HG03095 (cell line): ENCODE measurements around the gene APOM.
A peak's percentile ranks its signal among the peaks of the same experiment; 100 is the strongest.

Experiments used
- ATAC-seq: cut with Tn5 transposase; IDR thresholded peaks from one replicate; pipeline ENCODE4 v1.9.1; 2021; ENCODE audit warnings: moderate library complexity; ENCODE audit not compliant: unreplicated experiment

Gene APOM

DNA sequence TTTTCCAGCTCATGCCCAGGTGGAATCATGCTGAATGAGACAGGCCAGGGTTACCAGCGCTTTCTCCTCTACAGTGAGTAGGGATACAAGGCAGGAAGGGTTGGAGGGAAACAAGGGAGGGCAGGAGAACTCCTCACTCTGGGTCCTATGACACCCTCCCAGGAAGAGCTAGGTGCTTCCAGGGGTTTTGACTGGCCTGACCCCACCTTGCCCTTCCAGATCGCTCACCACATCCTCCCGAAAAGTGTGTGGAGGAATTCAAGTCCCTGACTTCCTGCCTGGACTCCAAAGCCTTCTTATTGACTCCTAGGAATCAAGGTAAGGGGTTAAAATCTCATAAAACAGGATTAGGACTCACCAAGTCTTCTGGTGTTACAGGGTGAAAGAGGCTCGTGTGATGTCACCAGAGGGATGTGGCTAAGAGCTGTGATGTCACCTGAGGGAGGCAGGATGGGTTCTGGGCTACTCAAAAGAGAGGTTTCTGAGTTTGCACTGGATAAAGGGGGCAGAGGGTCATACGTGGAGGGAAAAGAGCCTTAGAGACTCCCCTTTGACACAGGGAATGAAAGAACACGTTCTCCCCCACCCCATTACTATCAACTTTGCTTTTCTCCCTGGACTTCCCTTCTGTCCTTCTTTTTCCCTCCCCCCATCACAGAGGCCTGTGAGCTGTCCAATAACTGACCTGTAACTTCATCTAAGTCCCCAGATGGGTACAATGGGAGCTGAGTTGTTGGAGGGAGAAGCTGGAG is 1.9 kb downstream of the APOM start:
- ATAC-seq: no peak

GRCh38 chr6:31658158-31658688 is 2.5 kb downstream of the APOM start:
- ATAC-seq: no peak

DNA sequence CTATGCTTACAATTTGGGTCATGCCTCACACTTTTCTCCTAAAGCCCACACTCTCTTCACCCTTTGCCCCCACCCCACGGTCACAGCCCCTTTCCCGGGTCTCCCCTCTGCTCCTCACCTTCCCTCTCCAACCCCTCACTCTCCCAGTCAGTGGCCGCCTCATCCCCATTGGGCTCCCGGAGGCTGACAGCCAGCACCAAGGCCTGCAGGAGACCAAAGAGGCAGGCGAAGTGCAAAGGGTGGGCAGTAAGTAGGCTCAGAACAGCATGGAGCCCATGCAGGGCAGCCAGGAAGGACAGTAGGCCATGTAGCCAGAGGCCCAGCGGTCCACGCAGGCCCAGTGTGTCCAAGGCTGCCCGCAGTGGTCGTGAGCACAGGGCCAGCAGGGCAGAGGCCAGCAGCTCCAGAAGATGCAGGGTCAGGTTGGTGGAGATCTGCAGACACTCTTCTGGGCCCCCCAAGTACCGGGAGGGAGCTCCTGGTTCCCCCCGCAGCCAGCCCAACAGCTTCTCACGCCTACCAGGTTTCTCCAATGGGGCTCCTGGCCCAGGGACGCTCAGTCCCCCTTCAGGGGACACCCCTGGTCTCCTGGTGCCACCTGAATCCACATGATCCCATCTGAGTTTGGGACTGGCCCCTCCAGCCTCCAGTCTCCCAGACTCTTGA is 3.4 kb downstream of the APOM start:
- ATAC-seq: no peak

GRCh38 chr6:31659649-31660380 is 4.1 kb downstream of the APOM start:
- no peak for ATAC-seq

GRCh38 chr6:31660381-31661261 is 4.9 kb downstream of the APOM start, which contains the start of gene C6orf47:
C6orf47 (minus strand) TSS chr6:31660778; CDS start chr6:31659947, 831 bp downstream.
- peak; percentile 45 for ATAC-seq

GRCh38 chr6:31661262-31662123 is 5.8 kb downstream of the APOM start:
- ATAC-seq: no peak

GRCh38 chr6:31662124-31662723 is 6.5 kb downstream of the APOM start:
- no peak for ATAC-seq

GRCh38 chr6:31663126-31663960 is 7.6 kb downstream of the APOM start:
- ATAC-seq: no peak

DNA sequence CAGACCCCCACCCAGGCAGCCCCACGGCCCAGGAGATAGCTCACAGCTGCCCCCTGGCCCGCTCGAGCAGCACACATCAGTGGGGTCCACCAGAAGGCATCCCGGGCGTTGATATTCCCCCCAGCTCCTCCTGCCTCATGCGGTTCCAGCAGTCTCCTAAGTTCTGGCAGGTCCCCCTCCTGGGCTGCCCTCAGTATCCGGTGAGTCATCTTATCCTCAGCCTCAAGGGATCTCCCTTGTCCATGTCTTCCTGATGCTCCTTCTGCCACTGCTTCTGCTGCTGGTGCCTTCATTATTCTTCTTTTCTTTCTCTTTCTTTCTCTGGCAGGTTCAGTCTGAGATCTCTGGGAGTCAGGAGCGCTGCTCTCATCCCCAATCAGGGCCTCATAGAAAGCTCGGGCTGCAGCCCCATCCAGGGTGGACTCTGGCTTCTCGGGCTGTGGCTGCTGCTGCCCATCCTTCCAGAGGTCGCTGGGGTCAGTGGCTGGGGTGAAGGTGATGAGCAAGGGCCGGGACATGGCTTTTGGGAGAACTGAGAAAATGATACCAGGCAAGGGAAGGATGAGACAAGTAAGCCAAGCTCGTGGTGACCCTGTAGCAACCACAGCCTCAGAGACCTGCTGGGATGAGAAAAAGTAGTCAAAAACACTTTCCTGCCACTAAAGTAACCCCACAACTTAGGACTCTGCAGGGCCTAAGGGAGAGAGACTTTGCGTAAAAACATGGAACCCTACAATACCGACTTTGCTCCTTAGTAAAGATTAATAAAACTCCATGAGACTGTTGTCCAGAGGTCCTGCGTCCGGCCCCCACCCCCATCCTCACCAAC is 8.5 kb downstream of the APOM start:
- no peak for ATAC-seq

DNA sequence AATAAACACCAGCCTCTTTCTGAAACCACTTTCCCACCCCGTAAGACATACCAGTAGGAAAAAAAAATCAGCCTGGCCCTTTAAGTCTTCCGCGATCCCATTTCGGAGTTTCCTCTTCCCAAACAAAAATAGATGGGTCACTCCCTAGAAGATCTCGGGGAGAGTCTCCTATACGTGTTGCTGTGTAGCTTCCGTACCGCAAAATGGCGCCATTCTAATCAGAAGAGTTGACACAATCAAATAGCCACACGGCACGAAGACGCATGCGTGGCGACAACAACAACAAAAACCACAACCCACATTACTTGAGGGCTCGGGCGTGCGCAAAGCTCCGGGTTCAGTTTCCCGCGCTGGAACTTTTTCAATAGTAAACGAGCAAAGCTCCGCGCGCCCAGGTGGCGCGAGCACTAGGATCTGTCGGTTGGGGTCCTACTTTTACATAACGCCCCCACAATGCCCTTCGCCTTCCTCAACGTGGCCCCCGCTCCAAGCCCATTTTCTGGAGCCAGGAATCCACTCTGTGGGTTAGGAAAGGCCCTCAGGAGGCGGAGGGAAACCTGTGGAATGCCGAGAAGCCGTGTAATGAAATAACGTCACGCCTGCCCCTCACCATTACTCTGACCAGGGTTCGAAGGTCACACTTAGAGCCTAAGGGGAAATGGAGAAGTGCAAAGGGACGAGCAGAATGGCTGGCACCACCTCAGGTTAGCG is 9.3 kb downstream of the APOM start, which contains the start of gene GPANK1:
Gene GPANK1 (minus strand): TSS at position 208 of the 711 bp plus-strand sequence. CDS start 519 bp downstream, outside the sequence.
- ATAC-seq: no peak

DNA sequence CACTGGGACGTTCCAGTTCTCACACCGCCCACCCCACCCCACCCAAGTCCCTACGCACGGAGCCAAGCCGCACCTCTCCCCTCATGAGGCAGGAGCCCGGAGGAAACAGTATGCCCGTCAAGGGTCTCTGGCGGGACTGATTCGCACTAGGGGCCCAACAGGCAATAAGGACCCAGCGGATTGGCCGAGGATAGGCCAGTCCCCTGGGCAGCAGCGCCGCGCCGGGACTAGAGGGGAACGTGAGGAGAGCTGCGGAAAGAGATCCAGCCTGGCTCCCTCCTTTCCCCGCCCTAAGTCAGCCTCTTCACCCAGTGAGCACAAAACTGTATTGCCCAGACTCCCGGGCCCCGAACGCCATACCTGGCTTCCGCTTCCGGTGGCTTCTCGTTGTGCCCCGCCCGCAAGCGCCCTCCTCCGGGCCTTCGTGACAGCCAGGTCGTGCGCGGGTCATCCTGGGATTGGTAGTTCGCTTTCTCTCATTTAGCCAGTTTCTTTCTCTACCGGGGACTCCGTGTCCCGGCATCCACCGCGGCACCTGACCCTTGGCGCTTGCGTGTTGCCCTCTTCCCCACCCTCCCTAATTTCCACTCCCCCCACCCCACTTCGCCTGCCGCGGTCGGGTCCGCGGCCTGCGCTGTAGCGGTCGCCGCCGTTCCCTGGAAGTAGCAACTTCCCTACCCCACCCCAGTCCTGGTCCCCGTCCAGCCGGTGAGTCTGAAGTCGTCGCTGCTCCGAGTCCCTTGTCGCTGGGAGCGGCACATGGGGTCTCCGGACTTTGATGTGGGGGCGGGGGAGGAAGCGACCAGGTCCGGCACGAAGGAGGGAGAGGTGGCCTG is 10.0 kb downstream of the APOM start, which contains the start of gene CSNK2B:
Gene CSNK2B (plus strand): TSS at position 580 of the 836 bp plus-strand sequence. CDS start 752 bp downstream, outside the sequence.
- ATAC-seq: peak; percentile 75

GRCh38 chr6:31666337-31666965 is 10.8 kb downstream of the APOM start:
- ATAC-seq: no peak

DNA sequence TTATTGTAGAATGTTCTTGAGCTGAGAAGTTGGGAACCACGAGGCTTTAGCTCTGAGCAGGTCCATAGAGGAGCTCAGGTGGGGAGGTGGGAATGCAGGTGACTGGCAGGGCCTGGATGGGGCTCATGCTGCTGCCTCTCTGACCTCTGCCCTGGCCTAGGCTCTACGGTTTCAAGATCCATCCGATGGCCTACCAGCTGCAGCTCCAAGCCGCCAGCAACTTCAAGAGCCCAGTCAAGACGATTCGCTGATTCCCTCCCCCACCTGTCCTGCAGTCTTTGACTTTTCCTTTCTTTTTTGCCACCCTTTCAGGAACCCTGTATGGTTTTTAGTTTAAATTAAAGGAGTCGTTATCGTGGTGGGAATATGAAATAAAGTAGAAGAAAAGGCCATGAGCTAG is 14.0 kb downstream of the APOM start, which contains the start of gene LY6G5B:
Gene LY6G5B (plus strand): TSS at position 301 of the 400 bp plus-strand sequence. CDS start 975 bp downstream, outside the sequence.
- no peak for ATAC-seq

- ATAC-seq: no peak
These were observed 20.7 kb downstream of the APOM start for GRCh38 chr6:31676322-31676903.

- no peak for ATAC-seq
These were observed 21.2 kb downstream of the APOM start for GRCh38 chr6:31676904-31677303.
